GM12891 (cell line): Measurements from ENCODE around the gene ZDHHC4.

Experiments used
- DNase-seq: peaks from one replicate; pipeline ENCODE4 v3.0.0; 2011; ENCODE audit warnings: low spot score; ENCODE audit not compliant: insufficient read length
- FAIRE-seq: peaks from 2 replicates; lab custom pipeline; 2011; peaks lifted over from hg19 to GRCh38; lab: Jason Lieb, UNC
- PAX5 ChIP-seq: IDR thresholded peaks from 2 replicates; pipeline ENCODE4 v1.6.1; 2011; ENCODE audit warnings: low read length, moderate library complexity, mild to moderate bottlenecking; ENCODE audit not compliant: insufficient read depth, severe bottlenecking
- POLR2A ChIP-seq: IDR thresholded peaks from 2 replicates; pipeline ENCODE4 v1.6.1; 2011; ENCODE audit warnings: low read depth, low read length, control low read depth
- POLR2AphosphoS5 ChIP-seq: IDR thresholded peaks from 2 replicates; pipeline ENCODE4 v1.6.1; 2011; ENCODE audit warnings: low read depth, low read length, control low read depth
- POU2F2 ChIP-seq: IDR thresholded peaks from 2 replicates; pipeline ENCODE4 v1.6.1; 2011; ENCODE audit warnings: low read depth, mild to moderate bottlenecking, control low read depth, low read length, moderate library complexity
- SPI1 ChIP-seq: IDR thresholded peaks from 2 replicates; pipeline ENCODE4 v1.6.1; 2011; ENCODE audit warnings: low read depth, low read length, control low read depth
- TAF1 ChIP-seq: IDR thresholded peaks from 2 replicates; pipeline ENCODE4 v1.6.1; 2011; ENCODE audit warnings: low read depth, low read length, control low read depth

ZDHHC4 gene

DNA sequence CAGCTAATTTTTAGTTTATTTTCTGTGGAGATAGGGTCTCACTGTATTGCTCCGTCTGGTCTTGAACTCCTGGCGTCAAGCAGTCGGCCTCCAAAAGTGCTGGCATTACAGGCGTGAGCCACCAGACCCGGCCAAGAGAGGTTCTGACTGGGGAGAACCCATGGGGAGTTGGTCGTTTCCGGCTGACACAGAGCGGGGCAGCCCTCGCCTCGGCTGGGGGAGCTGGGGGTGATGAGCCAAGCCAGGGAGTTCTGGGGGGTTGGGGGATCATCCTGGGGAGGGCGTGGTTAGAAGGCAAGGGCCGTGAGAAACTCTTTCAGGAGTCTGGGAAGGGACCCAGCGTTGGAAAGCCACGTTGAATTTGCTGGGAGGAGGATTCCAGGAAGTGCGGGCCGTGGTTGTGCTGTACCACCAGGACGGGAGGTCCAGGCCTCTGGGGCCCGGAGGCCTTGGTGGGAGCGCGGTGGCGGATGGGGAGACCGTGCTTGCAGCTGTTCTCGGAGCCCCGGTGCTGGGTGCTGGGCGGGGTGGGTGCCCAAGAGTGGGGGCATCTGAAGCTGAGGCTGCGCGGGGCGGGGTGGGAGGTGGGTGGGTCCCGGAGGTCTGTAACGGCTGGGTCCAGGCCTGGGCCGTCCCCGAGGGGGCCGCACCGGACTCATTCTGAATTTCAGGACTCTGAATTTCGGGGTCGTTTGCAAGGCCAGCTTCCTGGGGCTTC, 29.8 kb downstream of the ZDHHC4 start:
- FAIRE-seq (no peak), DNase-seq (no peak)
- TF ChIP-seq TAF1 = no peak
- no peak for TF ChIP-seq SPI1
- no peak for TF ChIP-seq POLR2AphosphoS5
- TF ChIP-seq POLR2A = no peak
- TF ChIP-seq POU2F2 = no peak
- no peak for TF ChIP-seq PAX5

- TF ChIP-seq POU2F2 (no peak), TAF1 (no peak), POLR2A (no peak), POLR2AphosphoS5 (no peak)
- FAIRE-seq (no peak), DNase-seq (no peak)
Observed at GRCh38 chr7:6607651-6608051, 30.4 kb downstream of the ZDHHC4 start.

DNA sequence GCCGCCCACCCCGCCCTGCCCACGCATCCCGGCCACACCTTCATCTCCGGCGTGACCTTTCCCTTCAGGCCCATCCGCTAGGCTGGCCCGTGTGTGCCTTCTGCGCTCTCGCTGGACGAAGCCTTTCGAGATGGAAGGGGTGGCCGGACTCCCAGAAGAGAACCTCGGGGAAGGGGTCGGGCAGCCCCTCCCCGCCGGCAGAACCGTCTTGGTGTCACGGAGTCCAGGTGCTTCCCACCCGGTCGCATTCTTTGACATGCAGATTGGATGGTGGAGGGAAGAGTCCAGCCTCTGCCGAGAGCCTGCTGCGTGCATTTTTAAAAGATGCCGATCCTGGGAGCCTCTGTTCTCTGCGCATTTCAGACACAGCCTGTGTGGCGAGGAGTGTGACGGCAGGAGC, 30.8 kb downstream of the ZDHHC4 start:
- TF ChIP-seq PAX5 (no peak), SPI1 (no peak), POLR2A (no peak)
- DNase-seq = no peak

DNA sequence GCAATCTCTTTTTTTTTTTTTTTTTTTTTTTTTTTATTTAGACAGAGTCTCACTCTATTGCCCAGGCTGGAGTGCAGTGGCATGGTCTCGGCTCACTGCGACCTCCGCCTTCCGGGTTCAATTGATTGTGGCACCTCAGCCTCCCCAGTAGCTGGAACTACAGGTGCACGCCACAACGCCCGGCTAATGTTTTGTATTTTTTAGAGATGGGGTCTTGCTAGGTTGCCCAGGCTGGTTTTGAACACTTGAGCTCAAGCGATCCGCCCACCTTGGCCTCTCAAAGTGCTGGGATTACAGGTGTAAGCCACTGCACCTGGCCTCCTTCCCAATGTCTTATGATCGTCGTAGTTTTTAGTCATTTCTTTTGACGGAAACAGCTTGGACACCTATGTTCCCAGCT, 31.5 kb downstream of the ZDHHC4 start:
- no peak for TF ChIP-seq TAF1
- no peak for TF ChIP-seq PAX5
- no peak for TF ChIP-seq POU2F2
- TF ChIP-seq POLR2A = no peak
- TF ChIP-seq POLR2AphosphoS5 = no peak
- TF ChIP-seq SPI1 = no peak
- no peak for FAIRE-seq
- no peak for DNase-seq

More for the DNA sequence above, 30.8 kb downstream of the ZDHHC4 start:
- FAIRE-seq = no peak

DNA sequence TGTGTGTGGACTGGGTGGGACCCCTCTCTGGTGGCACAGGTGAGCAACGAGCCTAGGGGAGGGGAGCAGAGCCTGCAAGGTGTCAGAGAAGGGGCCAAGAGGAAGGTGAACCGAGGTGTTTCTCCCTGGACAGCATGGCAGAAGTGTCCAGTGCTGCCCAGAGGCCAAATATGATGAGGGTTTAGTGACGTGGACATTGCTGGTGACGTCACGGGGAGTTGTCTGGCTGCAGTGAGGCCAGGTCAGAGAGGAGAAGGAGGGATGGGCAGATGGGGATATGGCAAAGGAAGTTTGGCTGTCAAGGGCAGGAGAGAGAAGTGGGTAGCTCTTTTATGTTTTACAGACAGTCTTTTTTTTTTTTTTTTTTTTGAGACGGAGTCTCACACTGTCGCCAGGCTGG, 35.6 kb downstream of the ZDHHC4 start:
- FAIRE-seq = no peak
- no peak for TF ChIP-seq POLR2A
- TF ChIP-seq POLR2AphosphoS5 = no peak
- no peak for TF ChIP-seq PAX5
- TF ChIP-seq SPI1 = no peak
- no peak for TF ChIP-seq POU2F2
- no peak for TF ChIP-seq TAF1

DNA sequence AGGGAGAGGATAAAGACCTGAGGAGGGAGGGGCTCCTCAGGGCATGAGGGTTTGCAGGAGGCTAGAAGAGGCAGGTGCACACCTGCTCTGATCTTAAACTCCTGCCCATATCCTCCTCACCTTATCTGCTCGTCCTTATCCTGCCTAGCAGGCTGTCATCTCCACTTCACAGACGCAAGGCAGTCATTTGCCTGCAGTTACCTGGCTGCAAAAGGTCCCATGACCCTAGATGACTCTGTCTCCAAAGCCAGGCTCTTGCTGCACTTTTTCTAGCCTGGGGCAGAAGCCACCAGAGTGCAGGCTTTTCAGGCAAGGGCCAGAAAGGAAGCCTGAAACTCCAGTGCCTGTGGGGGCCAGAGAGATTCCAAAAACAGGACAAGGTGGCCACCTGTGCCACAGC, 36.5 kb downstream of the ZDHHC4 start:
- no peak for DNase-seq
- no peak for FAIRE-seq
- TF ChIP-seq POLR2A (no peak), TAF1 (no peak), POU2F2 (no peak), POLR2AphosphoS5 (no peak), PAX5 (no peak), SPI1 (no peak)

More for the DNA sequence above, 35.6 kb downstream of the ZDHHC4 start:
- DNase-seq = no peak

DNA sequence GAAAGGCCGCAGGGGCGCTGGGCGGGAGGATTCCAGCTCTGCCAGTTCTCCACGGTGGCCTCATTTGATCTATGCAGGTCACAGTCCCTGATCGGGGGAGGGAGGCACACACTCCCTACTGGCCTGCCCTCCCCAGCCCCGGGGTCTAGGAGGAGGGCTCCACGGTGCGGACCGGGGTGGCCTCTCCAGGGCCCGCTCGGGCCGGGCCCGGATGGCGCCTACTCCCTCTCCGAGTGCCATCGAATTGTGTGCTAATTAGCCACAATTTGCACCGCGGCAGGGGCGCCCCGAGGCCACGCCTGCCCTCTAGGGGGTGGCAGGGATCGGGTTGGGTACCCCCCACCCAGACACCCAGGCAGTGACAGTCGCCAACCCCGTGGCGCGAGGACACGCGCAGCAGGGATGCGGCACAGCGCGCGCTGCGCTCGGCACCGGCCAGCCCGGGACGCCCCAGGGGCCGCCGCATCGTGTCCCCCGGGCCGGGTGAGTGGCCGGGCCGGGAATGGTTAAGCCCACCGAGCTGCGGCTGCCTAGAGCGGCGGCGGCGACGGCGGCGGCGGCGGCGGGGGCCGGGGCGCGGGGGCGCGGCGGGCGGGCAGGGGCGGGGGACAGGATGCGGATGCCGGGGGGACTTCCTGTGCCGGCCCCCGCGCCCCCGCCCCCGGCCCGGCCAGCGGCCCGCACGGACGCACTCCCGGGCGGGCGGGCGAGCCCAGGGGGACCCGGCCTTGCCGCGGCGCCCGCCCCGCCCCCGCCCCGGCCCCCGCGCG, 37.9 kb downstream of the ZDHHC4 start, which contains the start of gene ZNF853:
Gene ZNF853 (plus strand): TSS at position 658 of the 770 bp plus-strand sequence. CDS start 565 bp downstream, outside the sequence.
- no peak for DNase-seq
- TF ChIP-seq PAX5 (no peak), TAF1 (no peak), POLR2A (no peak)
- FAIRE-seq = no peak

DNA sequence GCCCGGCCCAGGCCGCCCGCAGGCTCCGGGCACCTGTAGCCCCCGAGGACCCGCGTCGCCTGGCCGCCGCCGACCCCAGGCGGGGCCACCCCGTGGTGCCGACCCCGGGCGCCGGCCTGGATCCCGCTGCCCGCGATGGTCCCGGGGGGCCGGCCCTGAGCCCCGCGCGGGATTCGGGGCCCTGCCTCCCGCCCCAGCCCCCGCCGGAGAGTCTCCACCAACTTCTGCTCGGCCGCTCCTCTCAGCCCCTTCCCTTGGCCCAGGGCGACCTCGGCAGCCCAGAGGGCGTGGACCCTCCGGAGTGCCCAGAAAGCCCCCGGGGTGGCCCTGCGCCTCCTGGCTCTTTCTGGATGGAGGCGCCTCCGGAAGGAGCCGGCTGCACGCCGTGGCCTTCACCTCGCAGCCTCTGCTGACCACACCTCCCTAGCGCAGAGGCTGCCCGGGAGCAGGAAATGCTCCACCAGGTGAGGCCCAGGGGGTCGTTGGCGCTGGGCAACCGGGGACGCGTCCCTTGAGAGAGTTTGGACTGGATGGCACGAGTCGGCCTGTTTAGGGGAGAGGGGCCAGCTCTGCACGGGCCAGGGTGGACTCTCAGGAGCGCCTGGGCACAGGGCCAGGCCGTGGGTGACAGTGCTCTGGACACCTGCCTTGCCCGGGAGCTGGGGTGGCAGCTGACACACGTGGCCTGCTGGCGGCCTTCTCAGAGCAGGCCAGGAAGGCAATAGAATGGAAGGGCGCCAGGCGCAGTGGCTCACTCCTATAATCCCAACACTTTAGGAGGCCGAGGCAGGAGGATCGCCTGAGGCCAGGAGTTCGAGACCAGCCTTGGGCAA, 38.7 kb downstream of the ZDHHC4 start:
- no peak for FAIRE-seq
- no peak for TF ChIP-seq TAF1
- no peak for TF ChIP-seq PAX5
- TF ChIP-seq SPI1 = no peak
- no peak for TF ChIP-seq POLR2A
- TF ChIP-seq POLR2AphosphoS5 = no peak
- TF ChIP-seq POU2F2 = no peak
- no peak for DNase-seq

GRCh38 chr7:6616854-6617643, 39.8 kb downstream of the ZDHHC4 start:
- TF ChIP-seq TAF1 (no peak), SPI1 (no peak), POLR2A (no peak), POLR2AphosphoS5 (no peak), PAX5 (no peak), POU2F2 (no peak)
- DNase-seq = no peak
- FAIRE-seq = no peak
